Measurements from ENCODE around the gene PCID2. TPM values are rescaled to one million over a fixed set of nuclear protein-coding genes. Genes with fewer than 3 reads are reported as not detected.

The PCID2 gene
- total RNA-seq, 1 experiment from 2014 or later, result 39.7 TPM

DNA sequence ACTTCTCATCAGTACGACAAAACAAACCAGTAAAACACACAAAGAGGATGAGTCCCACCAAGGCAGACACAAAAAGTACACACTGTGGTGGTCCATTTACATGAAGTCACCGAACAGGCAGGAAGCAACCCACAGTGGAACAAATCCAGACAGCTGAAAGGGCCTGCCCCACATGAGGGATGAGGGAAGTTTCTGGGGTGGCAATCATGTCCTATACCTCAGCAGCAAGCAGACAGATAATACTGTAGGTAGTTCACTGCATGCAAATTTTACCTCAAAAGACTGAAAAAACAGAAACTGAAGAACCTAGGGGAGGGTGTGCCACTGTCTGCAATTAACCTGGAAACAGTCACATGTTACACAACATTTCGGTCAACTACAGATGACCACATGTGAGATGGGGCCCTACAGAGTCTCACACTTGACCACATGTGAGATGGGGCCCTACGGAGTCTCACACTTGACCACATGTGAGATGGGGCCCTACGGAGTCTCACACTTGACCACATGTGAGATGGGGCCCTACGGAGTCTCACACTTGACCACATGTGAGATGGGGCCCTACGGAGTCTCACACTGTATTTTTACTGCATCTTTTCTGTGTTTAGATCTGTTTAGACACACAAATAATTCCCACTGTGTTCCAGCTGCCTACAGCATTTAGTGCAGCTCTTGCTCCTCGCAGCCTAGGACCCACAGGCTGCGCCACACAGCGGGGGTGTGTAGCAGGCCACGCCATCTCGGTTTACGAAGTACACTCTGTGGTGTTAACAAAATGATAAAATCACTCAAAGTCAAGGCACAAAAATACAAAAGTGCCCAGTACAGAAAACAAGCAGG, 22.2 kb downstream of the PCID2 start:
- Histone ChIP-seq H3K27me3 (ENCODE audit: control insufficient read depth, insufficient read depth, low read length) (no peaks in the 10 kb centered on the region), H3K27ac (ENCODE audit: low read length) (peak overlapping the region; percentile 88), H3K9me3 (ENCODE audit: control insufficient read depth, insufficient read depth, low read depth, low read length) (no peaks in the 10 kb centered on the region), H3K36me3 (ENCODE audit: control insufficient read depth, insufficient read depth, low read length) (peaks cover 4% of the 10 kb centered on the region; the same call in 1 of the 2 replicates), H3K4me1 (ENCODE audit: control insufficient read depth, insufficient read depth, low read length) (peaks cover 17% of the 10 kb centered on the region), H3K4me3 (ENCODE audit: low read depth in 2 of 2, low read length in 2 of 2) (peak overlapping the region; percentile 33 to 53)
- POLR2A ChIA-PET, result interaction anchor here (0.8 kb wide), 1 partner anchor 14 kb away, joined by 3 read pairs; no protein-coding TSS in a partner anchor
- no peak for TF ChIP-seq REST (IDR thresholded peaks at IDR 0.05; ENCODE audit: insufficient read depth in 1 of 2, low read depth in 2 of 2, low read length in 1 of 2)
- TF ChIP-seq SIN3A (IDR thresholded peaks at IDR 0.05; ENCODE audit: borderline replicate concordance, insufficient read depth, low read depth, low read length), result no peak
- no TSS peak for BruUV-seq (replicated peaks)
- in situ Hi-C loops (cut with HindIII; ENCODE audit: low pct_unique_long_range_greater_than_20kb, low sequenced_read_pairs), result no loop called here
- ATAC-seq, result no peak; the same call in 1 of the 2 replicates
- CTCF ChIA-PET, result no interaction called here
- intact Hi-C loops (cut with micrococcal nuclease; ENCODE audit: unreplicated experiment), result no loop called here
- no peak for DNase-seq (ENCODE audit: low read depth, low spot score)

GRCh38 chr13:113184568-113185440, 23.7 kb downstream of the PCID2 start:
- DNase-seq (ENCODE audit: low read depth, low spot score) (no peak), ATAC-seq (no peak)
- Histone ChIP-seq H3K36me3 (ENCODE audit: control insufficient read depth, insufficient read depth, low read length) (peaks cover 7% of the 10 kb centered on the region; the same call in 1 of the 2 replicates), H3K9me3 (ENCODE audit: control insufficient read depth, insufficient read depth, low read depth, low read length) (no peaks in the 10 kb centered on the region), H3K4me3 (ENCODE audit: low read depth in 2 of 2, low read length in 2 of 2) (no peak overlapping the region), H3K27me3 (ENCODE audit: control insufficient read depth, insufficient read depth, low read length) (no peaks in the 10 kb centered on the region), H3K4me1 (ENCODE audit: control insufficient read depth, insufficient read depth, low read length) (peaks cover 17% of the 10 kb centered on the region), H3K27ac (ENCODE audit: low read length) (0 out of 2 replicates have a peak overlapping the region, but pooled peaks have one; percentile 61)
- TF ChIP-seq, protein P1, sequence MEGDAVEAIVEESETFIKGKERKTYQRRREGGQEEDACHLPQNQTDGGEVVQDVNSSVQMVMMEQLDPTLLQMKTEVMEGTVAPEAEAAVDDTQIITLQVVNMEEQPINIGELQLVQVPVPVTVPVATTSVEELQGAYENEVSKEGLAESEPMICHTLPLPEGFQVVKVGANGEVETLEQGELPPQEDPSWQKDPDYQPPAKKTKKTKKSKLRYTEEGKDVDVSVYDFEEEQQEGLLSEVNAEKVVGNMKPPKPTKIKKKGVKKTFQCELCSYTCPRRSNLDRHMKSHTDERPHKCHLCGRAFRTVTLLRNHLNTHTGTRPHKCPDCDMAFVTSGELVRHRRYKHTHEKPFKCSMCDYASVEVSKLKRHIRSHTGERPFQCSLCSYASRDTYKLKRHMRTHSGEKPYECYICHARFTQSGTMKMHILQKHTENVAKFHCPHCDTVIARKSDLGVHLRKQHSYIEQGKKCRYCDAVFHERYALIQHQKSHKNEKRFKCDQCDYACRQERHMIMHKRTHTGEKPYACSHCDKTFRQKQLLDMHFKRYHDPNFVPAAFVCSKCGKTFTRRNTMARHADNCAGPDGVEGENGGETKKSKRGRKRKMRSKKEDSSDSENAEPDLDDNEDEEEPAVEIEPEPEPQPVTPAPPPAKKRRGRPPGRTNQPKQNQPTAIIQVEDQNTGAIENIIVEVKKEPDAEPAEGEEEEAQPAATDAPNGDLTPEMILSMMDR (IDR thresholded peaks at IDR 0.05), result no peak
- TF ChIP-seq REST (IDR thresholded peaks at IDR 0.05; ENCODE audit: insufficient read depth in 1 of 2, low read depth in 2 of 2, low read length in 1 of 2), result no peak
- no peak for TF ChIP-seq TCF7L2 (IDR thresholded peaks at IDR 0.05; ENCODE audit: low read depth, low read length)
- no peak for TF ChIP-seq POLR2AphosphoS5 (IDR thresholded peaks at IDR 0.05; ENCODE audit: low read depth, low read length)
- TF ChIP-seq SIN3A (IDR thresholded peaks at IDR 0.05; ENCODE audit: borderline replicate concordance, insufficient read depth, low read depth, low read length), result no peak
- ChIA-PET POLR2A (no interaction called here), CTCF (no interaction called here)
- no TSS peak for BruUV-seq (replicated peaks)
- in situ Hi-C loops (cut with HindIII; ENCODE audit: low pct_unique_long_range_greater_than_20kb, low sequenced_read_pairs) (no loop called here), intact Hi-C loops (cut with micrococcal nuclease; ENCODE audit: unreplicated experiment) (no loop called here)
